Kidney epithelial cell (primary cell): Measurements from ENCODE around the gene AJAP1. TPM values are rescaled to one million over a fixed set of nuclear protein-coding genes. Genes with fewer than 3 reads are reported as not detected.

Experiments
- DNase-seq: peaks from one replicate; pipeline ENCODE4 v3.0.0-alpha.2; 2010; ENCODE audit warnings: low read depth
- H3K27me3 ChIP-seq: 2 replicates; pipeline ENCODE4 v1.6.0; 2011; ENCODE audit warnings: low read length; ENCODE audit not compliant: control insufficient read depth, insufficient read depth
- H3K36me3 ChIP-seq: 2 replicates; pipeline ENCODE4 v1.5.1; 2011; ENCODE audit warnings: low read length; ENCODE audit not compliant: control insufficient read depth, insufficient read depth
- H3K4me3 ChIP-seq: 2 replicates; pipeline ENCODE4 v1.5.1; 2011; ENCODE audit warnings: low read depth, mild to moderate bottlenecking, control low read depth, low read length
- CTCF ChIP-seq: IDR thresholded peaks from 2 replicates; pipeline ENCODE4 v1.5.1; 2011; ENCODE audit warnings: mild to moderate bottlenecking, moderate library complexity, low read length, control low read depth, inconsistent platforms; ENCODE audit not compliant: insufficient read depth, poor library complexity, severe bottlenecking
- total RNA-seq: library from RNA; depleted of rRNA; stranded (reverse); fragments of >200 nt; gene quantifications from 2 replicates; pipeline ENCODE4 v1.2.3, GENCODE V29; 2015

The AJAP1 gene
- total RNA-seq, 1 donor from 2014 or later, result 0.67 TPM

GRCh38 chr1:4729090-4729471 lies 74.7 kb downstream of the AJAP1 start:
- no peak for DNase-seq
- no peaks in the 10 kb centered on the region for H3K36me3 ChIP-seq
- TF ChIP-seq CTCF, result no peak
- H3K4me3 ChIP-seq, result no peak overlapping the region
- H3K27me3 ChIP-seq, result no peaks in the 10 kb centered on the region

GRCh38 chr1:4730078-4730477 lies 75.7 kb downstream of the AJAP1 start:
- Histone ChIP-seq H3K36me3 (no peaks in the 10 kb centered on the region), H3K27me3 (no peaks in the 10 kb centered on the region), H3K4me3 (no peak overlapping the region)
- no peak for TF ChIP-seq CTCF
- DNase-seq, result no peak

- H3K27me3 ChIP-seq, result no peaks in the 10 kb centered on the region
- no peaks in the 10 kb centered on the region for H3K36me3 ChIP-seq
- no peak for DNase-seq
- no peak for TF ChIP-seq CTCF
- H3K4me3 ChIP-seq, result no peak overlapping the region
Observed at GRCh38 chr1:4733446-4734177, 79.2 kb downstream of the AJAP1 start.

GRCh38 chr1:4734219-4734618 lies 79.8 kb downstream of the AJAP1 start:
- Histone ChIP-seq H3K27me3 (no peaks in the 10 kb centered on the region), H3K4me3 (no peak overlapping the region), H3K36me3 (no peaks in the 10 kb centered on the region)
- no peak for TF ChIP-seq CTCF
- no peak for DNase-seq

GRCh38 chr1:4734791-4735190 lies 80.4 kb downstream of the AJAP1 start:
- DNase-seq, result no peak
- no peaks in the 10 kb centered on the region for H3K36me3 ChIP-seq
- H3K4me3 ChIP-seq, result no peak overlapping the region
- TF ChIP-seq CTCF, result no peak
- no peaks in the 10 kb centered on the region for H3K27me3 ChIP-seq

GRCh38 chr1:4736254-4736653 lies 81.8 kb downstream of the AJAP1 start:
- no peaks in the 10 kb centered on the region for H3K27me3 ChIP-seq
- no peak for DNase-seq
- H3K36me3 ChIP-seq, result no peaks in the 10 kb centered on the region
- no peak for TF ChIP-seq CTCF
- no peak overlapping the region for H3K4me3 ChIP-seq
